Heart right ventricle (tissue), 16 donors: Measurements from ENCODE around the gene MRPL22. TPM values are rescaled to one million over a fixed set of nuclear protein-coding genes. Genes with fewer than 3 reads are reported as not detected.
A peak's percentile ranks its signal among the peaks of the same experiment; 100 is the strongest.
"Not testable (repeated sequence)": the region's sequence is repeated elsewhere in the genome, so short reads cannot be mapped to it uniquely, and the experiment has no call there.

ENCODE experiments used
- ATAC-seq, 8 donors: fragments of 200-7000 bp; cut with Tn5 transposase; one replicate each; pipeline ENCODE4 v1.9.1; 2020; ENCODE audit warnings: mild to moderate bottlenecking in 8 of 8, moderate library complexity in 8 of 8, moderate number of reproducible peaks in 1 of 8
- DNase-seq, 2 donors: peaks; one replicate each; pipeline ENCODE4 v3.0.0-alpha.2; 2020
- H3K27ac ChIP-seq, 10 donors: fragments of 200-600 bp; sonication (generic) in 2 of 10; one replicate each; pipeline versions ENCODE4 v1.5.0 to v1.8.0; 2020 to 2022; ENCODE audit warnings: mild to moderate bottlenecking in 3 of 10
- H3K27me3 ChIP-seq, 7 donors: fragments of 200-600 bp; one replicate each; pipeline ENCODE4 v1.8.0; 2021 to 2022; ENCODE audit warnings: mild to moderate bottlenecking in 2 of 7
- H3K36me3 ChIP-seq, 9 donors: fragments of 200-600 bp; sonication (generic) in 1 of 9; one replicate each; pipeline versions ENCODE4 v1.5.0 to v1.8.0; 2020 to 2022; ENCODE audit warnings: mild to moderate bottlenecking in 2 of 9
- H3K4me1 ChIP-seq, 9 donors: fragments of 200-600 bp; sonication (generic) in 1 of 9; one replicate each; pipeline versions ENCODE4 v1.5.0 to v1.8.0; 2020 to 2022; ENCODE audit warnings: mild to moderate bottlenecking in 4 of 9
- H3K4me3 ChIP-seq, 10 donors: fragments of 200-600 bp; sonication (generic) in 2 of 10; one replicate each; pipeline versions ENCODE4 v1.5.0 to v1.8.0; 2020 to 2022; ENCODE audit warnings: mild to moderate bottlenecking in 7 of 10, moderate library complexity in 2 of 10
- H3K9me3 ChIP-seq, 11 donors: fragments of 200-600 bp in 10 of 11; sonication (generic) in 2 of 11; one replicate each; pipeline versions ENCODE4 v1.5.0 to v1.8.0; 2013 to 2022; ENCODE audit warnings: mild to moderate bottlenecking in 2 of 11, control low read depth in 1 of 11, moderate library complexity in 1 of 11
- WGBS, 2 donors: extraction: QIAGEN DNeasy Blood & Tissue Kit; methylation state at CpG; one replicate each; pipeline ENCODE4 v1.1.7; 2013; ENCODE audit warnings: inconsistent platforms in 1 of 2; 5-methylcytosine and 5-hydroxymethylcytosine counted together
- intact Hi-C, 10 donors: fragments of 100-400 bp; cut with DNase I; formaldehyde crosslinking; loops; one replicate each; pipeline versions ENCODE4 v1.11.1 to v1.14.2; 2022
- polyA plus RNA-seq, 2 donors: library from polyadenylated mRNA; stranded (reverse); fragments of 200-250 nt; gene quantifications; one replicate each; pipeline ENCODE4 v1.2.3, GENCODE V29; 2013
- total RNA-seq, 10 donors: library from RNA; stranded (reverse); fragmentation: NEBNext Ultra II Directional in 3 of 10; extraction: Animal tissue kit (Norgen Biotek cat#: 25700) in 3 of 10; gene quantifications; one replicate each; pipeline versions ENCODE4 v1.2.1 to v1.2.4, GENCODE V29; 2021 to 2023
- TF ChIP-seq, protein P1 (sequence below), 9 donors: fragments of 200-600 bp; sonication (generic) in 2 of 9; IDR thresholded peaks; one replicate each; pipeline versions ENCODE4 v1.5.0 to v1.8.0; 2021 to 2022; ENCODE audit warnings: antibody characterized with exemption in 9 of 9, mild to moderate bottlenecking in 5 of 9, moderate library complexity in 1 of 9
- donor health status: Arrhythmogenic right ventricular cardiomyopathy.
- donor health status: ischemic (EF 13 %, LVEDD 7.1; RV severe dilation, severe dysfunction).
- donor health status: healthy with polysubstance abuse.
- donor health status: DM: no; HTN: yes; CAD: no.
- donor health status: DM: no; HTN: no; CAD: no.
- donor health status: ischemic (EF 25% LVEDD 6.9; RV normal size, moderate dysfunction).
- donor health status: ischemic (EF 25% LVEDD 5.7; RV mildly dilated, moderate dysfunction).
- donor health status: healthy.
- donor health status: DM: yes; HTN: yes; CAD: no.
- donor health status: Ischemic cardiomyopathy.
- donor health status: ischemic (EF 35%, LVEDD 5.7; RV mildly dilated, moderate dysfunction).
- donor health status: nonischemic (EF 11% LVEDD 7.7; RV severe dilation, severe dysfunction).
- donor health status: DM: yes; HTN: yes; CAD: no.
- donor health status: PGD.
- donor health status: ischemic (EF 29% LVEDD 5.4; RV normal size, mild dysfunction).
- donor health status: nonischemic (EF 23%, LVEDD 6.1; RV moderate dilation, normal function).

MRPL22 gene
- total and polyA plus RNA-seq, 12 donors, result 57.1 to 109 (median 73.2) TPM

DNA sequence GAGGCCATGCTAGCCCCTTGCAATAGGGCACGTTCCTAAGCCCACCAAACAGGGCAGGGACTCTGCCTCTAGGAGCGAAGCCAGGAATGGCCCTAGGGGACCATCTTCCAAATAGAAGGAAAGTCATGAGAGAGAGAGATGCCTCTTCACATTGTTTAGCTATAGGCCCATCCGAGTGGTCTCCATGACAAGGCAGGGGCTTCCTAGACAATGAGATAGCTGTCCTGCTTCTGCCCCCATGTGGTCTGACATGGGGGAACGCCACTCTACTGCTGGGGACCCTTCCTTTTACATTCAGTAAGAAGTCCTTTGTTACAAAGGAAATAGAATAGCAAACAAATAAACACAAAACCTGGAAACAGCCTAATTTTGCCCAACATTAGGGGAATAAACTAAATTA is 54.8 kb downstream of the MRPL22 start:
- H3K9me3 ChIP-seq, result peaks cover 0 to 6% (median 0%) of the 10 kb centered on the region in 11 donors
- WGBS, 2 donors, result 68 to 80% methylated on average over 4 of the region's 4 CpGs
- H3K36me3 ChIP-seq, result no peaks in the 10 kb centered on the region
- no peaks in the 10 kb centered on the region for H3K27me3 ChIP-seq
- TF ChIP-seq, protein P1, sequence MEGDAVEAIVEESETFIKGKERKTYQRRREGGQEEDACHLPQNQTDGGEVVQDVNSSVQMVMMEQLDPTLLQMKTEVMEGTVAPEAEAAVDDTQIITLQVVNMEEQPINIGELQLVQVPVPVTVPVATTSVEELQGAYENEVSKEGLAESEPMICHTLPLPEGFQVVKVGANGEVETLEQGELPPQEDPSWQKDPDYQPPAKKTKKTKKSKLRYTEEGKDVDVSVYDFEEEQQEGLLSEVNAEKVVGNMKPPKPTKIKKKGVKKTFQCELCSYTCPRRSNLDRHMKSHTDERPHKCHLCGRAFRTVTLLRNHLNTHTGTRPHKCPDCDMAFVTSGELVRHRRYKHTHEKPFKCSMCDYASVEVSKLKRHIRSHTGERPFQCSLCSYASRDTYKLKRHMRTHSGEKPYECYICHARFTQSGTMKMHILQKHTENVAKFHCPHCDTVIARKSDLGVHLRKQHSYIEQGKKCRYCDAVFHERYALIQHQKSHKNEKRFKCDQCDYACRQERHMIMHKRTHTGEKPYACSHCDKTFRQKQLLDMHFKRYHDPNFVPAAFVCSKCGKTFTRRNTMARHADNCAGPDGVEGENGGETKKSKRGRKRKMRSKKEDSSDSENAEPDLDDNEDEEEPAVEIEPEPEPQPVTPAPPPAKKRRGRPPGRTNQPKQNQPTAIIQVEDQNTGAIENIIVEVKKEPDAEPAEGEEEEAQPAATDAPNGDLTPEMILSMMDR (IDR thresholded peaks at IDR 0.05), result peak in 1 of 9 donors; percentile 18
- DNase-seq, result no peak
- H3K27ac ChIP-seq, result no peak overlapping the region
- H3K4me1 ChIP-seq, result no peaks in the 10 kb centered on the region
- no peak overlapping the region for H3K4me3 ChIP-seq
- ATAC-seq, result no peak
- intact Hi-C loops, result no loop called here

DNA sequence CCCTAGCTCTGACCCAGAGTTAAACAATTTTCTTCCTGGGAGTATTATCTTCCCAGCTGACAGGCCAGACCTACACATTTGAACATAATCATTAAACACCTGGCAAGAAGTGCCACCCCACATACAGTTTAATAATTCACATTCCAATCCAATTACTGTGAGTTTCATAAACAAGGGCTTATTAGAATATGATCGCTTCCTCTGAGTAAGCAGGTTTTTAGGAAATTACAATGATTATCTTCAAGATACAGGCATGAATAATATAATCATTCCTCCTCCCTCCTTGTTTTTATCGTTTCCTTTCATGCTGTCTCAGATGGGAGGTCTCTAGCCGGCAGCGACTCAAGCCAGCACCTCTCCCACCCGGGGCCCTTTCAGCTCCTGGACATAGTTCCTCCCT is 56.9 kb downstream of the MRPL22 start:
- intact Hi-C loops, result no loop called here
- H3K27ac ChIP-seq, result no peak overlapping the region
- TF ChIP-seq, protein P1 (IDR thresholded peaks at IDR 0.05), result no peak
- H3K4me1 ChIP-seq, result no peaks in the 10 kb centered on the region
- H3K9me3 ChIP-seq, result peaks cover 0 to 6% (median 0%) of the 10 kb centered on the region in 11 donors
- ATAC-seq (no peak), DNase-seq (no peak)
- WGBS, 2 donors, result 36 to 57% methylated on average over 5 of the region's 5 CpGs
- H3K36me3 ChIP-seq, result no peaks in the 10 kb centered on the region
- H3K27me3 ChIP-seq, result no peaks in the 10 kb centered on the region
- no peak overlapping the region for H3K4me3 ChIP-seq

DNA sequence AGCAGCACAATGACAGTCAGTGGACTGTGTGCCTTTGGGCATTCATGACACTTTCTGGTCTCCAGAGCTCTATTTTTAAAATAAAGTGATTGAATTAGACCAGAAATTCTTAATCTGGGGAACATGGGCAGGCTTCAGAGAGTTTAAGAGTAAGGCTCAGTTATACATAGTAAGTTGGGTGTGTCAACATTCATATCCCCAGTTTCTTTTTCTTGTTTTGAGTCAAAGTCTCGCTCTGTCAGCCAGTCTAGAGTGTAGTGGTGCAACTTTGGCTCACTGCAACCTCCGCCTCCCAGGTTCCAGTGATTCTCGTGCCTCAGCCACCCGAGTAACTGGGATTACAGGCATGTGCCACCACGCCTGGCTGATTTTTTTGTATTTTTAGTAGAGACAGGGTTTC is 59.0 kb downstream of the MRPL22 start:
- no peak for ATAC-seq
- Histone ChIP-seq H3K27me3 (no peaks in the 10 kb centered on the region), H3K36me3 (no peaks in the 10 kb centered on the region), H3K27ac (no peak overlapping the region), H3K4me1 (no peaks in the 10 kb centered on the region), H3K4me3 (no peak overlapping the region), H3K9me3 (peaks cover 0 to 6% (median 0%) of the 10 kb centered on the region in 11 donors)
- 89 to 94% methylated on average over 5 of the region's 5 CpGs for WGBS, 2 donors
- DNase-seq, result no peak
- TF ChIP-seq, protein P1 (IDR thresholded peaks at IDR 0.05), result no peak
- intact Hi-C loops, result no loop called here

DNA sequence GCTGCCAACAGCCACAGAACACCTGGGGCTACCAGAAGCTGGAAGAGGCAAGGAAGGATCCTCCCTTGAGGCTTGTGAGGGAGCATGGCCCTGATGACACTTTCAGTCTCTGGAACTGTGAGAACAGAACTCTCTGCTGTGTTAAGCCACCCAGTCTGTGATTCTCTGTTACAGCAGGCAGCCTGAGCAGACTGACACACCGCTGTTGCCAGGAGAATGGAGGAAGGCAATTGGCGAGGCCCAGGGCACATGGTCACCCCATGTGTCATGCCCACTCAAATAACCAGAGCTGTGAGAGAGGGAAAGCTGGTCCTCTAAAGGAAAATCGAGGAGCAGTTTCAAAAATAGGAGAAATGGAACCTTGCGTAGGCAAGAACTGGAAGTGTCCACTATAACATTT is 60.6 kb downstream of the MRPL22 start:
- WGBS, 2 donors, result 92 to 97% methylated on average over 4 of the region's 4 CpGs
- no peak overlapping the region for H3K27ac ChIP-seq
- no peak overlapping the region for H3K4me3 ChIP-seq
- ATAC-seq, result no peak
- no peaks in the 10 kb centered on the region for H3K27me3 ChIP-seq
- no peak for DNase-seq
- H3K36me3 ChIP-seq, result no peaks in the 10 kb centered on the region
- TF ChIP-seq, protein P1 (IDR thresholded peaks at IDR 0.05), result no peak
- no peaks in the 10 kb centered on the region for H3K4me1 ChIP-seq
- peaks cover 0 to 6% (median 0%) of the 10 kb centered on the region in 11 donors for H3K9me3 ChIP-seq
- intact Hi-C loops, result no loop called here

DNA sequence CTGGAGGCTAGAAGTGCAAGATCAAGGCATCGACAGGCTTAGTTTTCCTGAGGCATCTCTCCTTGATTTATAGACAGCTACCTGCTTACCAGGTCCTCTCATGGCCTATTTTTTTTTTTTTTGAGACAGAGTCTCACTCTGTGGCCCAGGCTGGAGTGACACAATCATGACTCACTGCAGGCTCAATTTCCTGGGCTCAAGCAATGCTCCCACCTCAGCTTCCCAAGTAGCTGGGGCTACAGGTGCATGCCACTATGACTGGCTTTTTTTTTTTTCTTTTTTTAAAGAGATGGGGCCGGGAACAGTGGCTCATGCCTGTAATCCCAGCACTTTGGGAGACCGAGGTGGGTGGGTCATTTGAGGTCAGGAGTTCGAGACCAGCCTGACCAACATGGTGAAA is 61.8 kb downstream of the MRPL22 start:
- H3K27me3 ChIP-seq, H3K27ac ChIP-seq, ATAC-seq, H3K36me3 ChIP-seq, DNase-seq, intact Hi-C loops, H3K4me3 ChIP-seq, H3K9me3 ChIP-seq, H3K4me1 ChIP-seq: not testable (repeated sequence)
- WGBS, 2 donors, result 92 to 96% methylated on average over 4 of the region's 4 CpGs
